Measurements from ENCODE around the gene AEBP1. TPM values are rescaled to one million over a fixed set of nuclear protein-coding genes. Genes with fewer than 3 reads are reported as not detected.

AEBP1 gene
- total RNA-seq, 4 donors from 2014 or later, result 20.1 to 127 (median 58.0) TPM

DNA sequence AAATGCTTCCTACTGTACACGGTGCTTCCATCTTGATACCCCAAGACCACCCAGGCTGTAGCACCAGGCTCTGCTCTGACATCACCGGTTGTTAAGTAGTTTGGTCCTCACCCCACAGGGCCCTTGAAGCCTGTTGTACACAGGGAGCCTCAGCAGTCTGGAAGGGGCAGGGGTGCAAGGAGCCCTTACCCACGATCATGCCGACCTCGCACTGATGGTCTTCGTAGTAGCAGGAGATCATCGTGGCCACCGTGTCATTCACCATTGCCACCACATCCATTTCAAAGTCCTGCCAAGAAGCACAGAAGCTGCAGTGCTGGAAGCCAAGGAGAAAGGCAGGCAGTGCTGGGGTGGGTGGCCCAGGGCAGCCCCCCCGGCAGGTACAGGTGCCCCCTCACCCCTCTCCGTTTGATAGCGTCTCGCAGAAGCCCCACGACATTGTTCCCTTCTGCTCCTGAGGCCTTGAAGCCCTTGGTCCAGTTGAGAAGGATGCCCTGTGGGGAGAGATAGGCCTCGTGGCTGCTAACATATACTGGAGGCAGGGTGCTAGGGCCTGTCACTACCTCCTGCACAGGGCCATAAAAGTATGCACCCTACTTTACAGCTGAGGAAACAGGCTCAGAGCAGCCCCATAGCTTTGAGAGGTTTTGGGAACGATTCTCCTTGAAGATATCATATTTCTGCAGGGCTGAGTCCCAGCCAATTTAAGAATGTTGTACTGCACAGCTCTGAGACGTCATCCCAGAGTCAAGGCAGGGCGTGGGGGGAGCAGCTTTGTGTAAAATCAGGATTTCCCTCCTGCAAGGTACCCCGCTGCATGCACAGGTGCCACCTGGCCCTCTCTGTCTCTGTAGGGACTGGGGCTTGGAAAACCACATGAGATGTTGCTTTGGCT lies 45.7 kb downstream of the AEBP1 start:
- Histone ChIP-seq H3K4me1 (peaks cover 0 to 15% (median 5%) of the 10 kb centered on the region in 4 donors), H3K4me3 (no peak overlapping the region), H3K36me3 (no peaks in the 10 kb centered on the region), H3K27me3 (no peaks in the 10 kb centered on the region), H3K9me3 (no peaks in the 10 kb centered on the region), H3K27ac (no peak overlapping the region)
- TF ChIP-seq, protein P1, sequence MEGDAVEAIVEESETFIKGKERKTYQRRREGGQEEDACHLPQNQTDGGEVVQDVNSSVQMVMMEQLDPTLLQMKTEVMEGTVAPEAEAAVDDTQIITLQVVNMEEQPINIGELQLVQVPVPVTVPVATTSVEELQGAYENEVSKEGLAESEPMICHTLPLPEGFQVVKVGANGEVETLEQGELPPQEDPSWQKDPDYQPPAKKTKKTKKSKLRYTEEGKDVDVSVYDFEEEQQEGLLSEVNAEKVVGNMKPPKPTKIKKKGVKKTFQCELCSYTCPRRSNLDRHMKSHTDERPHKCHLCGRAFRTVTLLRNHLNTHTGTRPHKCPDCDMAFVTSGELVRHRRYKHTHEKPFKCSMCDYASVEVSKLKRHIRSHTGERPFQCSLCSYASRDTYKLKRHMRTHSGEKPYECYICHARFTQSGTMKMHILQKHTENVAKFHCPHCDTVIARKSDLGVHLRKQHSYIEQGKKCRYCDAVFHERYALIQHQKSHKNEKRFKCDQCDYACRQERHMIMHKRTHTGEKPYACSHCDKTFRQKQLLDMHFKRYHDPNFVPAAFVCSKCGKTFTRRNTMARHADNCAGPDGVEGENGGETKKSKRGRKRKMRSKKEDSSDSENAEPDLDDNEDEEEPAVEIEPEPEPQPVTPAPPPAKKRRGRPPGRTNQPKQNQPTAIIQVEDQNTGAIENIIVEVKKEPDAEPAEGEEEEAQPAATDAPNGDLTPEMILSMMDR (IDR thresholded peaks at IDR 0.05), result no peak
- TF ChIP-seq POLR2A (IDR thresholded peaks at IDR 0.05), result no peak
- DNase-seq, result peak in 1 of 3 donors; percentile 39

DNA sequence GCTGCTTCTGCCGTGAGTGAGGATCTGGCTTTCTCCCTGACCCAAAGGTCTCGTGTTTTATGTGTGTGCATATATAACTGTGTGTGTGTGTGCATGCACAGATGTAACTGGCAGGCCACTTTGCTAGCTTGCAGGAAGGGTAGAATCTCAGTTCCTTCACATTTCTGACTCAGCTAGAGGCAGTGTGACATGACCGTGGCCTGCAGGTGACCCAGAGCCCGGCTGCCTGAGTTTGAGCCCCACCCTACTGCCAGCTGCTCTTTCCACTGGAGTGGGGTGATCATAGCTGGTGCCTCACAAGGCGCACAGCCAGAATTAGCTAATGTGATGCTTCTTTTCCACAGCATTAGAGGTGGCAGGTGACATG lies 46.3 kb downstream of the AEBP1 start:
- DNase-seq, result peak in 1 of 3 donors; percentile 38
- TF ChIP-seq POLR2A (IDR thresholded peaks at IDR 0.05), result no peak
- TF ChIP-seq, protein P1 (IDR thresholded peaks at IDR 0.05), result no peak
- Histone ChIP-seq H3K4me3 (no peak overlapping the region), H3K9me3 (no peaks in the 10 kb centered on the region), H3K36me3 (no peaks in the 10 kb centered on the region), H3K4me1 (peaks cover 0 to 14% (median 4%) of the 10 kb centered on the region in 4 donors), H3K27me3 (no peaks in the 10 kb centered on the region), H3K27ac (no peak overlapping the region)

DNA sequence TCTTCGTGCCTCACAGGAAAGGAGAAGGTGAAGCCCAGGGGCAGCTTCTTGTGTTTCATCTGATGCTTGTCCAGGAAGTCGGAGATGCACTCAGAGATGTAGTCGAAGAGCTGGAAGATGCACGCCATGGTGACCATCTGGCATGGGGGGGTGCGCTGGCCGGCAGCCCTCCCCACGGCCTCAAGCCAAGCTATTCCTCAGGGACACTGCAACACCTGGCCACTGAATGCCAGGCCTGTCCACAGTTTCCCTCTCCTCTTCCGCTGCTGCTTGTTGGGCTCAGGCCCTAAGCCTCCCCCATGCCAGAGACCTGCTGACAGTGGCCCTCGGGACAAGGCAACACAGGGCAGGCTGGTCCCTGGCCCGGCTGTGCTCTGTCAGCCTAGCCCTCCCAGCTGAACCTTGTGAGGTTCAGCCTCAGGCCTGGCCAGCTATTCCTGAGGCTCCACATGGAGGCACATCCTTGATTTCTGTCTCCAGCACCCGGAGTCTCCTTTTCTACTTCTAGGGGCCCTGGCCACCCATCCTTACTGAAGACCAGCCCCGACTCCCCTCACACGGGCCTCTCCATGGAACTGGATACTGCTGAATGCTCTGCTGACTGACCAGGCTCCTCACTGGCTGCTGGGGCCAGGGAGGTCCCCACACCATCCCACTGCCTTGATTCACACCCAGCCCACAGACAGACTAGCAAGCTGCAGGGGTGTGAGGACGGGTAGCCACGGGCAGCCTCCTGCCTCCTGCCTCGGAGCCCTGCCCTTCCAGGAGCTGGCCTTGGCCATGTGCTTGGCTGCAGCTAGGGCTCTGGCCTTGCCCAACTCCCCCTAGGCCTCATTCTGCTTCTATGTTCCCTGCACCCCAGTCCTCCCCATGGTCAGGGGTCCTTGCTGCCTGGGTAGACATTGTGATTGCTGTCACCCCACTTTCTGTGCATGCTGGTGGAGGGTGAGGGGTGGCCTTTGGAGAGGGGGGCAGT lies 47.1 kb downstream of the AEBP1 start:
- H3K27me3 ChIP-seq, result no peaks in the 10 kb centered on the region
- no peak overlapping the region for H3K4me3 ChIP-seq
- H3K4me1 ChIP-seq, result peaks cover 0 to 6% (median under 1%) of the 10 kb centered on the region in 4 donors
- no peak overlapping the region for H3K27ac ChIP-seq
- no peaks in the 10 kb centered on the region for H3K36me3 ChIP-seq
- DNase-seq, result peak in 1 of 3 donors; percentile 34
- no peaks in the 10 kb centered on the region for H3K9me3 ChIP-seq
- no peak for TF ChIP-seq POLR2A (IDR thresholded peaks at IDR 0.05)
- TF ChIP-seq, protein P1 (IDR thresholded peaks at IDR 0.05), result no peak

DNA sequence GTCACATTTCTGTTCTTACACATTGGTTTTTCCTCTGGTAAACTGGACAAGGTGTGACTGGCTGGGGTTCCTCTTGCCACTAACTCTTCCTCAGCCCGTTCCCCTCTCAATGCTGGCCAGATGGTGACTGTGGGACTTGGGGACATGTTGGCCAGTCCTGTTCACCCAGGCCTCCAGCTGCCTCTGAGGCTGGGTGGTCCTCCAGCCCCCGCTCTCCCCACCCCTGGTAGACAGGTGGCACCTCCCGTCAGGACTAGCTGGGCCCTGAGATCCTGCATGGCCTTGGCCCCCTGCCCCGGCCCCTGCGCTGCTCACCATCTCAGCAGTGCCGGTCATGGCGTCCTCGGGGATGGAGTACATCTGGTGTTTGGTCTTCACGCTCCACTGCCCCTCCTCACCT lies 47.8 kb downstream of the AEBP1 start:
- Histone ChIP-seq H3K9me3 (no peaks in the 10 kb centered on the region), H3K4me3 (no peak overlapping the region), H3K4me1 (no peaks in the 10 kb centered on the region), H3K27ac (no peak overlapping the region), H3K36me3 (no peaks in the 10 kb centered on the region), H3K27me3 (no peaks in the 10 kb centered on the region)
- DNase-seq, result peak in 1 of 3 donors; percentile 37
- TF ChIP-seq, protein P1 (IDR thresholded peaks at IDR 0.05), result no peak
- no peak for TF ChIP-seq POLR2A (IDR thresholded peaks at IDR 0.05)
